ENCODE results near the gene FBXO39. TPM values are rescaled to one million over a fixed set of nuclear protein-coding genes. Genes with fewer than 3 reads are reported as not detected.

FBXO39 gene
- total and polyA plus RNA-seq, 8 donors: 0.25 to 1.3 (median 0.73) TPM; not detected in 5

DNA sequence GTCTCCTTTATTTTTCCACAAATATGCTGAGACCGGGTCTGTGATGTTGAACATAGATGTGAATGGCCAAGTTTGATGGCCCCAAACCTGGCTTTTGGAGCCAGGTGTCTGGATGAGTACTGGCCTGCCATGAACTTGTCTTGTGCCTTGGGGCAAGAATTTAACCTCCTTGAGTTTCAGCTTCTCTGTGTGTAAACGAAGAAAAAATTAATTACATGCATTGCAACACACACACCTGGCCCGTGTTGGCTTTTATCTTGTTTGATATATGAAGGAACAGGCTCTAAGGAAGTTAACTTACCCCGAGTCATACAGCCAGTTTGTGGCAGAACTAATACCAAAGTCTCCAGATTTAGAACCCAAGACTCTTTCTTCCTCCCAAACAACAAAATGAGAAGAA is 13.1 kb downstream of the FBXO39 start:
- H3K9me3 ChIP-seq: peaks cover 0 to 10% (median 3%) of the 10 kb centered on the region in 4 donors
- no peak overlapping the region for H3K27ac ChIP-seq
- no peak for DNase-seq
- H3K27me3 ChIP-seq: peaks cover 0 to 56% (median 6%) of the 10 kb centered on the region in 3 donors
- no peak overlapping the region for H3K4me3 ChIP-seq
- 35 to 53% (median 44%) methylated on average over 4 of the region's 4 CpGs for WGBS, 5 donors
- intact Hi-C loops (cut with DNase I; ENCODE audit: low total_unique reads): no loop called here
- no peak for TF ChIP-seq POLR2A (IDR thresholded peaks at IDR 0.05)
- no peak for TF ChIP-seq EP300 (IDR thresholded peaks at IDR 0.05)
- TF ChIP-seq, protein P1, sequence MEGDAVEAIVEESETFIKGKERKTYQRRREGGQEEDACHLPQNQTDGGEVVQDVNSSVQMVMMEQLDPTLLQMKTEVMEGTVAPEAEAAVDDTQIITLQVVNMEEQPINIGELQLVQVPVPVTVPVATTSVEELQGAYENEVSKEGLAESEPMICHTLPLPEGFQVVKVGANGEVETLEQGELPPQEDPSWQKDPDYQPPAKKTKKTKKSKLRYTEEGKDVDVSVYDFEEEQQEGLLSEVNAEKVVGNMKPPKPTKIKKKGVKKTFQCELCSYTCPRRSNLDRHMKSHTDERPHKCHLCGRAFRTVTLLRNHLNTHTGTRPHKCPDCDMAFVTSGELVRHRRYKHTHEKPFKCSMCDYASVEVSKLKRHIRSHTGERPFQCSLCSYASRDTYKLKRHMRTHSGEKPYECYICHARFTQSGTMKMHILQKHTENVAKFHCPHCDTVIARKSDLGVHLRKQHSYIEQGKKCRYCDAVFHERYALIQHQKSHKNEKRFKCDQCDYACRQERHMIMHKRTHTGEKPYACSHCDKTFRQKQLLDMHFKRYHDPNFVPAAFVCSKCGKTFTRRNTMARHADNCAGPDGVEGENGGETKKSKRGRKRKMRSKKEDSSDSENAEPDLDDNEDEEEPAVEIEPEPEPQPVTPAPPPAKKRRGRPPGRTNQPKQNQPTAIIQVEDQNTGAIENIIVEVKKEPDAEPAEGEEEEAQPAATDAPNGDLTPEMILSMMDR (IDR thresholded peaks at IDR 0.05): no peak
- TF ChIP-seq POLR2AphosphoS5 (IDR thresholded peaks at IDR 0.05): no peak
- no peaks in the 10 kb centered on the region for H3K36me3 ChIP-seq
- H3K4me1 ChIP-seq: no peaks in the 10 kb centered on the region

DNA sequence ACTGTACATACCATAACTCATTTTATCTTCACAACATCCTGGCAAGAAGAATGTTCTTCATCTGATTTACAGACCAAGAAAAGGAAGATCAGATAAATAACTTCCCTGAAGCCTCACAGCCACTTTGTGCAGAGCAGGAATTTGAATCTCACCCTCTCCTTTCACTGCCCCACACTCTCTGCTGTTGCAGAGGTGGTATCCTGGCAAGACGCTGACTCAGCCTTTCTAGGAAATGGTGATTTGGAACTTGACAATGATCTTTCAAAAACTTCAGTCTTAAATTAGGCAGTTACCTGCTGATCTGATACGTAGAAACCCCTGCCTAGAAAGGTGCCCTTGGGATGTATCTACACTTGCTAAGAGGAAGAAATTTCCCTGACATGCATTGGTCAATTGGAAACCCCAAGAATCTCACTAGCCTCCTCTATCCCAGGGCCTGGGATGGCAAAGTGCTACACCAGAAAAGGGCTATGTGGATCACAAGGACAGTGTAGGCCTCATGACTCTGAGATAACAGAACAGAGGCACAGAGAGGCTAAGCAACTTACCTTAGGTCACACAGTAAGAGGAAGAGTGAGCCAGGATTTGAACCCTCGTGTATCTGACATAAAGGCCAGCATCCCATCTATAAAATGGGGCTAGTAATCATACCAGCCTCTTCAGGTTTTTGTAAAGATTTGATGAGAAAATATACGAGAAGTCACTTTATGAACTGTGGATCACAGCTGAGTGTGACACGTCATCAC is 17.9 kb downstream of the FBXO39 start:
- no peak overlapping the region for H3K4me3 ChIP-seq
- intact Hi-C loops (cut with DNase I; ENCODE audit: low total_unique reads): no loop called here
- no peak for TF ChIP-seq POLR2AphosphoS5 (IDR thresholded peaks at IDR 0.05)
- TF ChIP-seq, protein P1 (IDR thresholded peaks at IDR 0.05): no peak
- TF ChIP-seq POLR2A (IDR thresholded peaks at IDR 0.05): no peak
- no peak for TF ChIP-seq EP300 (IDR thresholded peaks at IDR 0.05)
- 70 to 76% (median 71%) methylated on average over 5 of the region's 5 CpGs for WGBS, 5 donors
- no peak overlapping the region for H3K27ac ChIP-seq
- no peaks in the 10 kb centered on the region for H3K36me3 ChIP-seq
- no peaks in the 10 kb centered on the region for H3K9me3 ChIP-seq
- no peaks in the 10 kb centered on the region for H3K4me1 ChIP-seq
- no peak for DNase-seq
- H3K27me3 ChIP-seq: peaks cover 0 to 57% (median 6%) of the 10 kb centered on the region in 3 donors

DNA sequence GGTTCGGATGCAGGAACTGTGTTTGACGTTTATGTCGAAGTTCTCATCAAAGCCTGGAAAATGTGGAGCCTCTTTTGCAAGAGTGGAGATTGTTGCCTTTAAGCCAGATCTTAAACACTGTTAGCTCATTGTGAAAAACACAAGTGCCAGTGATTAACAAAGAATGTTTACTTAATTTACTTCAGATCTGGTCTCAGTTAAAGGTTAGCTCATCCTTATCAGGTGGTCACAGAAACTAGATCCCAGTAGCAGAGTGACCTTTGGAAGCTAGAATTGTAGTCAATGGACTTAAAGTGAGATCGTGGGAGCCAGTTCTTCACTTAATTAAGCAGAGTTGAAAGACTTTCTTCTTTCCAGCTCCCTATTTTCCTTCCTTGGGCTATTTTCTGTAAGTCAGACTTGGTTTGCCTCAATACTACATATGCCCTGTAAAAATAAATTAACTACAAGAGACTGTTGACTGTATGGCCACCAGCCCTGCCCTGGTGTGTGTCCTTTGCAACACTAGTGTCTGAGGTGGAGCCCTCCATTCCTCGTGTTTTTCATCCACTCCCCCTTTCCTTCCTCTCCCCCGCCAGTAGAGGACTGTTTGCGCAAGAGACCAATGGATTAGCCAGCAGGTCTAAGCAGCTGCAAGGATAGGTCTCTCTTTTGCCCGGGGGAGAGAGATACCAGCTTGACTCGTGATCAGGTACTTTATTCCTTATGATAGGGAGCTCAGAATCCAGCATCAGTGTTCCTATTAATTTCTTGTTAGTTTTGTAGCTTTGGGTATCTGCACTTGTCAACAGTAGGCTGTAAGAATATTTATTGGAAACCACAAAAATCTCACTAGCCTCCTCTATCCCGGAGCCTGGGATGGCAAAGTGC is 20.2 kb downstream of the FBXO39 start:
- no peak overlapping the region for H3K4me3 ChIP-seq
- H3K36me3 ChIP-seq: no peaks in the 10 kb centered on the region
- intact Hi-C loops (cut with DNase I; ENCODE audit: low total_unique reads): no loop called here
- peaks cover 0 to 40% (median 0%) of the 10 kb centered on the region in 3 donors for H3K27me3 ChIP-seq
- TF ChIP-seq POLR2A (IDR thresholded peaks at IDR 0.05): no peak
- TF ChIP-seq EP300 (IDR thresholded peaks at IDR 0.05): no peak
- no peak for TF ChIP-seq POLR2AphosphoS5 (IDR thresholded peaks at IDR 0.05)
- TF ChIP-seq, protein P1 (IDR thresholded peaks at IDR 0.05): no peak
- H3K27ac ChIP-seq: no peak overlapping the region
- WGBS, 5 donors: 35 to 57% (median 41%) methylated on average over 10 of the region's 10 CpGs
- H3K9me3 ChIP-seq: no peaks in the 10 kb centered on the region
- H3K4me1 ChIP-seq: no peaks in the 10 kb centered on the region
- no peak for DNase-seq

DNA sequence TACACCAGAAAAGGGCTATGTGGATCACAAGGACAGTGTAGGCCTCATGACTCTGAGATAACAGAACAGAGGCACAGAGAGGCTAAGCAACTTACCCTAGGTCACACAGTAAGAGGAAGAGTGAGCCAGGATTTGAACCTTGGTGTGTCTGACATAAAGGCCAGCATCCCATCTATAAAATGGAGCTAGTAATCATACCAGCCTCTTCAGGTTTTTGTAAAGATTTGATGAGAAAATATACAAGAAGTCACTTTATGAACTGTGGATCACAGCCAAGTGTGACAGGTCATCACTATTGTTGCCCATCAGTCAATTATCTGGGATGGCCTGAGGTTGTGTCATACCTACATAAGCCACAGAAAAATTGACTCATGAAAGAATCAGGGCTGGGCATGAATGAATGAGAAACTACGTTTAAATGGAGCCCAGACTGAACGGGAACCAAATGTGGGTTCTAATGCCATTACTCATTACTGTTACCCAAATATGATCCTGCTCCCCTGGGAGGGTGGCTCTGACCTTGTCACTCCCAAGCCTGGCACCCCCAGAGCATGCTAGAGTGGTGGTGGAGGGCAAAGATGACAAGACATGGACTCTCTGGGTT is 21.0 kb downstream of the FBXO39 start:
- intact Hi-C loops (cut with DNase I; ENCODE audit: low total_unique reads): no loop called here
- peaks cover 0 to 34% (median 0%) of the 10 kb centered on the region in 3 donors for H3K27me3 ChIP-seq
- H3K9me3 ChIP-seq: no peaks in the 10 kb centered on the region
- no peaks in the 10 kb centered on the region for H3K4me1 ChIP-seq
- no peak overlapping the region for H3K27ac ChIP-seq
- TF ChIP-seq POLR2A (IDR thresholded peaks at IDR 0.05): no peak
- no peak for TF ChIP-seq EP300 (IDR thresholded peaks at IDR 0.05)
- TF ChIP-seq, protein P1 (IDR thresholded peaks at IDR 0.05): no peak
- 72 to 80% (median 78%) methylated on average over 2 of the region's 2 CpGs for WGBS, 5 donors
- no peak for DNase-seq
- no peaks in the 10 kb centered on the region for H3K36me3 ChIP-seq
- no peak overlapping the region for H3K4me3 ChIP-seq

All from stomach (tissue), 9 donors.